ENCODE data around the gene TMEM183A. TPM values are rescaled to one million over a fixed set of nuclear protein-coding genes. Genes with fewer than 3 reads are reported as not detected.
A peak's percentile ranks its signal among the peaks of the same experiment; 100 is the strongest.

The TMEM183A gene
- total and polyA plus RNA-seq, 9 of the 15 experiments (the other 6 are each of a cell fraction or from before 2014, with no cell fraction given) = 23.4 to 190 (median 124) TPM

GRCh38 chr1:203006948-203007871, at the start of gene TMEM183A (continued):
- TF ChIP-seq, protein P1, sequence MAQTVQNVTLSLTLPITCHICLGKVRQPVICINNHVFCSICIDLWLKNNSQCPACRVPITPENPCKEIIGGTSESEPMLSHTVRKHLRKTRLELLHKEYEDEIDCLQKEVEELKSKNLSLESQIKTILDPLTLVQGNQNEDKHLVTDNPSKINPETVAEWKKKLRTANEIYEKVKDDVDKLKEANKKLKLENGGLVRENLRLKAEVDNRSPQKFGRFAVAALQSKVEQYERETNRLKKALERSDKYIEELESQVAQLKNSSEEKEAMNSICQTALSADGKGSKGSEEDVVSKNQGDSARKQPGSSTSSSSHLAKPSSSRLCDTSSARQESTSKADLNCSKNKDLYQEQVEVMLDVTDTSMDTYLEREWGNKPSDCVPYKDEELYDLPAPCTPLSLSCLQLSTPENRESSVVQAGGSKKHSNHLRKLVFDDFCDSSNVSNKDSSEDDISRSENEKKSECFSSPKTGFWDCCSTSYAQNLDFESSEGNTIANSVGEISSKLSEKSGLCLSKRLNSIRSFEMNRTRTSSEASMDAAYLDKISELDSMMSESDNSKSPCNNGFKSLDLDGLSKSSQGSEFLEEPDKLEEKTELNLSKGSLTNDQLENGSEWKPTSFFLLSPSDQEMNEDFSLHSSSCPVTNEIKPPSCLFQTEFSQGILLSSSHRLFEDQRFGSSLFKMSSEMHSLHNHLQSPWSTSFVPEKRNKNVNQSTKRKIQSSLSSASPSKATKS (CRISPR knock-in tag; IDR thresholded peaks at IDR 0.05) = no peak
- TF ChIP-seq MYBL2 (IDR thresholded peaks at IDR 0.05; ENCODE audit: low read depth) = no peak
- TF ChIP-seq MYBL2 (CRISPR knock-in tag; IDR thresholded peaks at IDR 0.05; ENCODE audit: borderline replicate concordance) = no peak
- no peak for TF ChIP-seq GTF2F1 (IDR thresholded peaks at IDR 0.05; ENCODE audit: low read depth, low read length)
- no peak for TF ChIP-seq NCOA2 (IDR thresholded peaks at IDR 0.05; ENCODE audit: partially characterized antibody in 2 of 2)
- TF ChIP-seq POLR2B (IDR thresholded peaks at IDR 0.05; ENCODE audit: low read depth, partially characterized antibody) = peak; percentile 99
- TF ChIP-seq, protein P2, sequence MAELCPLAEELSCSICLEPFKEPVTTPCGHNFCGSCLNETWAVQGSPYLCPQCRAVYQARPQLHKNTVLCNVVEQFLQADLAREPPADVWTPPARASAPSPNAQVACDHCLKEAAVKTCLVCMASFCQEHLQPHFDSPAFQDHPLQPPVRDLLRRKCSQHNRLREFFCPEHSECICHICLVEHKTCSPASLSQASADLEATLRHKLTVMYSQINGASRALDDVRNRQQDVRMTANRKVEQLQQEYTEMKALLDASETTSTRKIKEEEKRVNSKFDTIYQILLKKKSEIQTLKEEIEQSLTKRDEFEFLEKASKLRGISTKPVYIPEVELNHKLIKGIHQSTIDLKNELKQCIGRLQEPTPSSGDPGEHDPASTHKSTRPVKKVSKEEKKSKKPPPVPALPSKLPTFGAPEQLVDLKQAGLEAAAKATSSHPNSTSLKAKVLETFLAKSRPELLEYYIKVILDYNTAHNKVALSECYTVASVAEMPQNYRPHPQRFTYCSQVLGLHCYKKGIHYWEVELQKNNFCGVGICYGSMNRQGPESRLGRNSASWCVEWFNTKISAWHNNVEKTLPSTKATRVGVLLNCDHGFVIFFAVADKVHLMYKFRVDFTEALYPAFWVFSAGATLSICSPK (IDR thresholded peaks at IDR 0.05; ENCODE audit: borderline replicate concordance) = no peak
- TF ChIP-seq CHD2 (IDR thresholded peaks at IDR 0.05; ENCODE audit: low read depth, low read length) = peak; percentile 96
- TF ChIP-seq FUS (optimal IDR thresholded peaks at IDR 0.05; ENCODE audit: low read depth, low read length) = no peak
- no peak for TF ChIP-seq SRSF7 (optimal IDR thresholded peaks at IDR 0.05; ENCODE audit: low read depth, low read length)
- no peak for TF ChIP-seq STAT5B (CRISPR knock-in tag; IDR thresholded peaks at IDR 0.05)
- TF ChIP-seq, protein P3, sequence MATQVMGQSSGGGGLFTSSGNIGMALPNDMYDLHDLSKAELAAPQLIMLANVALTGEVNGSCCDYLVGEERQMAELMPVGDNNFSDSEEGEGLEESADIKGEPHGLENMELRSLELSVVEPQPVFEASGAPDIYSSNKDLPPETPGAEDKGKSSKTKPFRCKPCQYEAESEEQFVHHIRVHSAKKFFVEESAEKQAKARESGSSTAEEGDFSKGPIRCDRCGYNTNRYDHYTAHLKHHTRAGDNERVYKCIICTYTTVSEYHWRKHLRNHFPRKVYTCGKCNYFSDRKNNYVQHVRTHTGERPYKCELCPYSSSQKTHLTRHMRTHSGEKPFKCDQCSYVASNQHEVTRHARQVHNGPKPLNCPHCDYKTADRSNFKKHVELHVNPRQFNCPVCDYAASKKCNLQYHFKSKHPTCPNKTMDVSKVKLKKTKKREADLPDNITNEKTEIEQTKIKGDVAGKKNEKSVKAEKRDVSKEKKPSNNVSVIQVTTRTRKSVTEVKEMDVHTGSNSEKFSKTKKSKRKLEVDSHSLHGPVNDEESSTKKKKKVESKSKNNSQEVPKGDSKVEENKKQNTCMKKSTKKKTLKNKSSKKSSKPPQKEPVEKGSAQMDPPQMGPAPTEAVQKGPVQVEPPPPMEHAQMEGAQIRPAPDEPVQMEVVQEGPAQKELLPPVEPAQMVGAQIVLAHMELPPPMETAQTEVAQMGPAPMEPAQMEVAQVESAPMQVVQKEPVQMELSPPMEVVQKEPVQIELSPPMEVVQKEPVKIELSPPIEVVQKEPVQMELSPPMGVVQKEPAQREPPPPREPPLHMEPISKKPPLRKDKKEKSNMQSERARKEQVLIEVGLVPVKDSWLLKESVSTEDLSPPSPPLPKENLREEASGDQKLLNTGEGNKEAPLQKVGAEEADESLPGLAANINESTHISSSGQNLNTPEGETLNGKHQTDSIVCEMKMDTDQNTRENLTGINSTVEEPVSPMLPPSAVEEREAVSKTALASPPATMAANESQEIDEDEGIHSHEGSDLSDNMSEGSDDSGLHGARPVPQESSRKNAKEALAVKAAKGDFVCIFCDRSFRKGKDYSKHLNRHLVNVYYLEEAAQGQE (IDR thresholded peaks at IDR 0.05; ENCODE audit: borderline replicate concordance) = peak; percentile 98
- TF ChIP-seq, protein P3 (CRISPR knock-in tag; IDR thresholded peaks at IDR 0.05; ENCODE audit: low read depth) = 0 out of 2 replicates have a peak, but pooled peaks have one; percentile 60
- no peak for TF ChIP-seq IRF9 (tag; IDR thresholded peaks at IDR 0.05)
